ENCODE results near the gene SPTBN4.

The SPTBN4 gene

DNA sequence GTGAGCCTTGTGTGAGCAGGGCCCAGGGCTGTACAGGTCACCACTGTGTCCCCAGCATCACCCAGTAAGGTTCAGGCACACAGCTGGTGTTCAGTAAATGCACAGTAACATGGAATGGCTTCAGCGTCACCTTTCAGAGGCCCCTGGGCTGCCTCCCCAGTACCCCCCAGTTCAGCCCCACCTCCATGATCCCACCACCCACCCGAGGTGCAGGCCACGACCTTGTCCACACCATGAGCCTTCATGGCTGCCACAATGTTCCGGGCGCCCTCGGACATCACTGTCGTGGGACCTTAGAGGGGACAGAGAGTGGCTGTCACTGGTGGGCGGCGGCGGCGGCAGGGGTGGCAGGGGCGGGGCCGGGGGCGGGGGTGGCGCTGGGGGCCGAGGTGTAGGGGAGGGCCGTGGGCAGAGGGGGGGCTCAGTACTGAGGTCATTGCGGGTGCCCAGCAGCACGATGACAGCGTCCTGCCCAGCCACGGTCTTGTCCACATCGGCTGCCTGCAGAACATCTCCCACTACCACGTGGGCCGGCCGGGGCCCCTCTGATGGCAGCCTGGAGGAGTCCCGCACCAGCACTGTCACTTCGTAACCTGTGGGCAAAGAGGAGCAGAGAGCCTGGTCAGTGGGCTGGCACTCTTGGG, 8.7 kb upstream of the SPTBN4 start:
- Histone ChIP-seq H3K9ac (ENCODE audit: low read length) (no peak overlapping the region), H3K9me2 (replicated peaks; ENCODE audit: insufficient read depth, low read length) (no peaks in the 10 kb centered on the region), H3K27me3 (replicated peaks; ENCODE audit: insufficient read depth, low read length) (no peaks in the 10 kb centered on the region), H3K36me3 (replicated peaks; ENCODE audit: insufficient read depth, low read length) (no peaks in the 10 kb centered on the region), H3K79me2 (ENCODE audit: low read length) (no peaks in the 10 kb centered on the region), H3K4me2 (ENCODE audit: low read depth, low read length) (no peak overlapping the region), H3F3A (ENCODE audit: insufficient read depth, low read length) (no peaks in the 10 kb centered on the region), H2AFZ (ENCODE audit: low read length) (no peak overlapping the region), H3K4me3 (ENCODE audit: low read length) (no peak overlapping the region), H3K9me3 (replicated peaks; ENCODE audit: insufficient read depth, low read length) (no peaks in the 10 kb centered on the region), H3K4me1 (ENCODE audit: low read length) (peaks cover 5% of the 10 kb centered on the region; the same call in 1 of the 2 replicates), H3K27ac (ENCODE audit: low read length) (no peak overlapping the region), H4K20me1 (ENCODE audit: insufficient read depth, low read length) (no peaks in the 10 kb centered on the region)
- DNase-seq, result no peak
- TF ChIP-seq, protein P1, sequence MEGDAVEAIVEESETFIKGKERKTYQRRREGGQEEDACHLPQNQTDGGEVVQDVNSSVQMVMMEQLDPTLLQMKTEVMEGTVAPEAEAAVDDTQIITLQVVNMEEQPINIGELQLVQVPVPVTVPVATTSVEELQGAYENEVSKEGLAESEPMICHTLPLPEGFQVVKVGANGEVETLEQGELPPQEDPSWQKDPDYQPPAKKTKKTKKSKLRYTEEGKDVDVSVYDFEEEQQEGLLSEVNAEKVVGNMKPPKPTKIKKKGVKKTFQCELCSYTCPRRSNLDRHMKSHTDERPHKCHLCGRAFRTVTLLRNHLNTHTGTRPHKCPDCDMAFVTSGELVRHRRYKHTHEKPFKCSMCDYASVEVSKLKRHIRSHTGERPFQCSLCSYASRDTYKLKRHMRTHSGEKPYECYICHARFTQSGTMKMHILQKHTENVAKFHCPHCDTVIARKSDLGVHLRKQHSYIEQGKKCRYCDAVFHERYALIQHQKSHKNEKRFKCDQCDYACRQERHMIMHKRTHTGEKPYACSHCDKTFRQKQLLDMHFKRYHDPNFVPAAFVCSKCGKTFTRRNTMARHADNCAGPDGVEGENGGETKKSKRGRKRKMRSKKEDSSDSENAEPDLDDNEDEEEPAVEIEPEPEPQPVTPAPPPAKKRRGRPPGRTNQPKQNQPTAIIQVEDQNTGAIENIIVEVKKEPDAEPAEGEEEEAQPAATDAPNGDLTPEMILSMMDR (IDR thresholded peaks at IDR 0.05; ENCODE audit: low read length), result no peak
- TF ChIP-seq EZH2 (optimal IDR thresholded peaks at IDR 0.05; ENCODE audit: low read depth, low read length) (no peak), EZH2phosphoT487 (IDR thresholded peaks at IDR 0.05; ENCODE audit: low read length) (no peak)

DNA sequence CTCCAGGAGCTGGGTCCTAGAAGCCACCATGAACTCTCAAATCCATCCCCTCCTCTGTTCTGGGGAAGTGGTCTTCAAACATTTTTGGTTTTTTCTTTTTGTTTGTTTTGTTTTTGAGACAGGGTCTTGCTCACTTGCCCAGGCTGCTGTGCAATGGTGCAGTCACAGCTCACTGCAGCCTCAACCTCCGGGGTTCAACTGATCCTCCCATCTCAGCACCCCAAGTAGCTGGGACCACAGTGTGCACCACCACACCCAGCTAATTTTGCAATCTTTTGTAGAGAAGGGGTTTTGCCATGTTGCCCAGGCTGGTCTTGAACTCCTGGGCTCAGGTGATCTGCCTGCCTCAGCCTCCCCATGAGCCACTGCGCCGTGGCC, 8.2 kb upstream of the SPTBN4 start:
- Histone ChIP-seq H3K27ac (ENCODE audit: low read length) (no peak overlapping the region), H3K79me2 (ENCODE audit: low read length) (no peaks in the 10 kb centered on the region), H3F3A (ENCODE audit: insufficient read depth, low read length) (no peaks in the 10 kb centered on the region), H3K36me3 (replicated peaks; ENCODE audit: insufficient read depth, low read length) (no peaks in the 10 kb centered on the region), H4K20me1 (ENCODE audit: insufficient read depth, low read length) (no peaks in the 10 kb centered on the region), H3K4me1 (ENCODE audit: low read length) (peaks cover 5% of the 10 kb centered on the region; the same call in 1 of the 2 replicates), H3K4me2 (ENCODE audit: low read depth, low read length) (no peak overlapping the region), H3K9ac (ENCODE audit: low read length) (no peak overlapping the region), H3K9me3 (replicated peaks; ENCODE audit: insufficient read depth, low read length) (no peaks in the 10 kb centered on the region), H3K4me3 (ENCODE audit: low read length) (no peak overlapping the region), H3K9me2 (replicated peaks; ENCODE audit: insufficient read depth, low read length) (no peaks in the 10 kb centered on the region), H3K27me3 (replicated peaks; ENCODE audit: insufficient read depth, low read length) (no peaks in the 10 kb centered on the region), H2AFZ (ENCODE audit: low read length) (no peak overlapping the region)
- DNase-seq, result no peak
- no peak for TF ChIP-seq EZH2phosphoT487 (IDR thresholded peaks at IDR 0.05; ENCODE audit: low read length)
- TF ChIP-seq EZH2 (optimal IDR thresholded peaks at IDR 0.05; ENCODE audit: low read depth, low read length), result no peak
- TF ChIP-seq, protein P1 (IDR thresholded peaks at IDR 0.05; ENCODE audit: low read length), result no peak

DNA sequence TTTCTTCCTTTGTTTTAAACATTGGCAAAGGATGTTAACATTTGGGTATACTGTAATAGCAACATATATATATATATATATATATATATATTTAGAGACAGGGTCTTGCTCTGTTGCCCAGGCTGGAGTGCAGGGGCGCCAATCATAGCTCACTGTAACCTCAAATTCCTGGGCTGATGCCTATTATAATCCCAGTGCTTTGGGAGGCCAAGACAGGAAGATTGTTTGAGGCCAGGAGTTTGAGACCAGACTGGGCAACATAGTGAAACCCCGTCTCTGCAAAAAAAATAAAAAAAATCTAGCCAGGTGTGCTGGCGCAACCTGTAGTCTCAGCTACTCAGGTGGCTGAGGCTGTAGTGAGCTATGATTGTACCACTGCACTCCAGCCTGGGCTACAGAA, 6.6 kb upstream of the SPTBN4 start:
- no peak overlapping the region for H3K4me3 ChIP-seq (ENCODE audit: low read length)
- TF ChIP-seq, protein P1 (IDR thresholded peaks at IDR 0.05; ENCODE audit: low read length), result no peak
- no peak for TF ChIP-seq EZH2phosphoT487 (IDR thresholded peaks at IDR 0.05; ENCODE audit: low read length)
- DNase-seq, result no peak
- H4K20me1 ChIP-seq (ENCODE audit: insufficient read depth, low read length), result no peaks in the 10 kb centered on the region
- no peaks in the 10 kb centered on the region for H3K27me3 ChIP-seq (replicated peaks; ENCODE audit: insufficient read depth, low read length)
- H2AFZ ChIP-seq (ENCODE audit: low read length), result no peak overlapping the region
- no peaks in the 10 kb centered on the region for H3K9me3 ChIP-seq (replicated peaks; ENCODE audit: insufficient read depth, low read length)
- H3K4me1 ChIP-seq (ENCODE audit: low read length), result peaks cover 12% of the 10 kb centered on the region; the same call in 1 of the 2 replicates
- 0 out of 2 replicates have a peak, but pooled peaks cover 3% of the 10 kb centered on the region for H3F3A ChIP-seq (ENCODE audit: insufficient read depth, low read length)
- H3K4me2 ChIP-seq (ENCODE audit: low read depth, low read length), result no peak overlapping the region
- H3K79me2 ChIP-seq (ENCODE audit: low read length), result no peaks in the 10 kb centered on the region
- no peak overlapping the region for H3K27ac ChIP-seq (ENCODE audit: low read length)
- H3K9ac ChIP-seq (ENCODE audit: low read length), result no peak overlapping the region
- no peaks in the 10 kb centered on the region for H3K9me2 ChIP-seq (replicated peaks; ENCODE audit: insufficient read depth, low read length)
- H3K36me3 ChIP-seq (replicated peaks; ENCODE audit: insufficient read depth, low read length), result no peaks in the 10 kb centered on the region

Measured in MM.1S (cell line).